Upper lobe of left lung (tissue), 6 donors: ENCODE data around the gene ACTR1A. TPM values are rescaled to one million over a fixed set of nuclear protein-coding genes. Genes with fewer than 3 reads are reported as not detected.

Experiments
- ATAC-seq, 2 donors: fragments of 200-7000 bp; cut with Tn5 transposase; one replicate each; pipeline ENCODE4 v1.9.1; 2022; ENCODE audit warnings: mild to moderate bottlenecking in 2 of 2, moderate library complexity in 2 of 2; ENCODE audit not compliant: low FRiP score in 2 of 2
- DNase-seq, 2 donors: peaks; one replicate each; pipeline ENCODE4 v3.0.0-alpha.2; 2019 to 2020
- H3K27ac ChIP-seq, 4 donors: fragments of 200-600 bp; sonication (generic); one replicate each; pipeline ENCODE4 v1.5.1; 2016 to 2019
- H3K27me3 ChIP-seq, 4 donors: fragments of 200-600 bp; sonication (generic); one replicate each; pipeline ENCODE4 v1.5.1; 2017 to 2019
- H3K36me3 ChIP-seq, 4 donors: fragments of 200-600 bp; sonication (generic); one replicate each; pipeline ENCODE4 v1.5.1; 2016 to 2019
- H3K4me1 ChIP-seq, 4 donors: fragments of 200-600 bp; sonication (generic); one replicate each; pipeline ENCODE4 v1.5.1; 2018 to 2019
- H3K4me3 ChIP-seq, 4 donors: fragments of 200-600 bp; sonication (generic); one replicate each; pipeline ENCODE4 v1.5.1; 2017 to 2019; ENCODE audit warnings: mild to moderate bottlenecking in 2 of 4, moderate library complexity in 1 of 4
- H3K9me3 ChIP-seq, 4 donors: fragments of 200-600 bp; sonication (generic); one replicate each; pipeline ENCODE4 v1.5.1; 2018 to 2019
- EP300 ChIP-seq, 4 donors: sonication (generic); formaldehyde crosslinking; IDR thresholded peaks; one replicate each; pipeline ENCODE4 v1.5.1; 2017; ENCODE audit warnings: antibody characterized with exemption in 4 of 4, control low read depth in 2 of 4
- POLR2A ChIP-seq, 4 donors: fragments of 450-650 bp; IDR thresholded peaks; one replicate each; pipeline ENCODE4 v1.5.1; 2016 to 2017; ENCODE audit warnings: antibody characterized with exemption in 4 of 4, mild to moderate bottlenecking in 2 of 4
- POLR2AphosphoS5 ChIP-seq, 2 donors: sonication (generic); formaldehyde crosslinking; IDR thresholded peaks; one replicate each; pipeline ENCODE4 v1.5.1; 2017; ENCODE audit warnings: antibody characterized with exemption in 2 of 2
- WGBS, 2 donors: methylation state at CpG; one replicate each; pipeline ENCODE4 v1.1.5; 2017 to 2018; 5-methylcytosine and 5-hydroxymethylcytosine counted together
- total RNA-seq, 6 donors: library from RNA; depleted of rRNA in 4 of 6; stranded (reverse); fragments of >200 nt in 4 of 6; gene quantifications; one replicate each; pipeline versions ENCODE4 v1.1.0 to v1.2.1, GENCODE V29; 2016 to 2021
- TF ChIP-seq, protein P1 (sequence below), 6 experiments: fragments of 450-650 bp in 4 of 6; fragments of 200-600 bp in 2 of 6; sonication (generic) in 2 of 6; IDR thresholded peaks; one replicate each; pipeline ENCODE4 v1.5.1; 2016 to 2019; ENCODE audit warnings: antibody characterized with exemption in 6 of 6
- donor health status: DM: no; HTN: no; CAD: no; lungs with moderate emphysema.
- donor health status: DM: no; HTN: yes; CAD: no; lungs with severe emphysema.

Gene ACTR1A
- total RNA-seq, 6 donors from 2014 or later, result 54.5 to 126 (median 93.2) TPM

DNA sequence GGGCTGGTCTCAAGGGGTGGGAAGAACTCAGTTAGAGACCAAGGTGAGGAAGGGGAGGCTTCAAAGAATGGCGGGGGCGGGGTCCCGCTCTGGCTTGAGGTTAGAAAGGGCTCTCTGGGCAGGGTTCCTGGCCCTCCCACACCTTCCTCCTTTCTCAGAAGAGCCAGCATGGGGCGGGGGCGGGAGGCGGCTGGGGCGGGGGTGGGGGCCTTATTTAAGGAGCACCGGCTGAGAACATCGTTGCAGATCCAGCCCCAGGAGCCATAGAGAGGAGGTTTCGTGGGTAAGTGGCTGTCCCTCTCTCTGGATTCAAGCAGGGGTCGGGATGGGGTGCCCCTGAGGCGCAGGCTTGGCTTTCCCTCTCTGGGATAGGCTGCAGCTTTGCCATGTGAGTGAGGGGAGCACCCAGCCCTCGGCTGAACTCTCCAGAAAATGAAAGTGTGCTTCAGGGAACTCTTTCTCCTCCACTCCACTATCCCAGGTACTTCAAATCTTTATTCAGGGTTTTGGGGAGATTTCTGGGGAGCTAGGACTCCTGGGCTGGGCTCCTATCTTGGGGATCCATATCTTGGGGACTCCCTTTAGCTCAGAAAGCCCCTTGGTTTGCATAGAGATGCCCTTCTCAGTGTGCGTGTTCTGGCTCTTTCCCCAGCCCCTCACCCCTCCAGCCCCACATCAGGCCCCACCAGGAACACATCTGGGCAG, 66.8 kb downstream of the ACTR1A start:
- peaks cover 22 to 47% (median 44%) of the 10 kb centered on the region in 4 donors for H3K4me1 ChIP-seq
- peak overlapping the region; percentile 17 to 91 (median 72) for H3K27ac ChIP-seq
- ATAC-seq (peak in 1 of 2 donors; percentile 6), DNase-seq (peak in 1 of 2 donors; percentile 61)
- H3K36me3 ChIP-seq, result no peaks in the 10 kb centered on the region
- TF ChIP-seq, protein P1, sequence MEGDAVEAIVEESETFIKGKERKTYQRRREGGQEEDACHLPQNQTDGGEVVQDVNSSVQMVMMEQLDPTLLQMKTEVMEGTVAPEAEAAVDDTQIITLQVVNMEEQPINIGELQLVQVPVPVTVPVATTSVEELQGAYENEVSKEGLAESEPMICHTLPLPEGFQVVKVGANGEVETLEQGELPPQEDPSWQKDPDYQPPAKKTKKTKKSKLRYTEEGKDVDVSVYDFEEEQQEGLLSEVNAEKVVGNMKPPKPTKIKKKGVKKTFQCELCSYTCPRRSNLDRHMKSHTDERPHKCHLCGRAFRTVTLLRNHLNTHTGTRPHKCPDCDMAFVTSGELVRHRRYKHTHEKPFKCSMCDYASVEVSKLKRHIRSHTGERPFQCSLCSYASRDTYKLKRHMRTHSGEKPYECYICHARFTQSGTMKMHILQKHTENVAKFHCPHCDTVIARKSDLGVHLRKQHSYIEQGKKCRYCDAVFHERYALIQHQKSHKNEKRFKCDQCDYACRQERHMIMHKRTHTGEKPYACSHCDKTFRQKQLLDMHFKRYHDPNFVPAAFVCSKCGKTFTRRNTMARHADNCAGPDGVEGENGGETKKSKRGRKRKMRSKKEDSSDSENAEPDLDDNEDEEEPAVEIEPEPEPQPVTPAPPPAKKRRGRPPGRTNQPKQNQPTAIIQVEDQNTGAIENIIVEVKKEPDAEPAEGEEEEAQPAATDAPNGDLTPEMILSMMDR (IDR thresholded peaks at IDR 0.05), result no peak
- TF ChIP-seq POLR2AphosphoS5 (IDR thresholded peaks at IDR 0.05), result no peak
- no peak for TF ChIP-seq EP300 (IDR thresholded peaks at IDR 0.05)
- TF ChIP-seq POLR2A (IDR thresholded peaks at IDR 0.05), result peak in 1 of 4 donors; percentile 35
- H3K9me3 ChIP-seq, result no peaks in the 10 kb centered on the region
- H3K27me3 ChIP-seq, result no peaks in the 10 kb centered on the region
- 7 to 29% methylated on average over 2 to 11 of the region's 14 CpGs for WGBS, 2 donors
- H3K4me3 ChIP-seq, result peak overlapping the region in 3 of 4 donors; percentile 31 to 51 (median 48)

DNA sequence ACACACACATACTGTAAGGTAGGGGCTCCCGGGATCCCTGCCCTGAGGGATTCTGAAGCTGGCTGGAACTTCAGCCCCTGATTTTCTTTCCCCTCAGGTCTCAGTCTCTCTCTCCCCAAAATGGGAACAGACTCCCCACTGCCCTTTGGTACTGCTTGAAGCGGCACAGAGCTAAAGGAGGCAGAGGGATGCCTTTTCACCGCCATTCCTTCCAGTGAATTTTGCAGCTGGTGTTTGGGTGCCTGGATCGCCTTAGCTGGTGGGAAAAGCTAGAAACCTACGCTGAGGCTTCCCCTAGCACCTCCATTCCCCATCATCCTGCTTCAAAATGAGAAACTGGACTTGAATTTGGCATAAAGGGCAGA, 67.4 kb downstream of the ACTR1A start:
- Histone ChIP-seq H3K4me3 (peak overlapping the region in 3 of 4 donors; percentile 31 to 51 (median 48)), H3K27ac (peak overlapping the region; percentile 17 to 91 (median 72)), H3K9me3 (no peaks in the 10 kb centered on the region), H3K27me3 (no peaks in the 10 kb centered on the region), H3K36me3 (no peaks in the 10 kb centered on the region), H3K4me1 (peaks cover 22 to 47% (median 43%) of the 10 kb centered on the region in 4 donors)
- no peak for DNase-seq
- 54 to 57% methylated on average over 4 to 5 of the region's 5 CpGs for WGBS, 2 donors
- TF ChIP-seq POLR2A (IDR thresholded peaks at IDR 0.05), result no peak
- TF ChIP-seq, protein P1 (IDR thresholded peaks at IDR 0.05), result no peak
- no peak for TF ChIP-seq POLR2AphosphoS5 (IDR thresholded peaks at IDR 0.05)
- TF ChIP-seq EP300 (IDR thresholded peaks at IDR 0.05), result no peak
- ATAC-seq, result no peak

DNA sequence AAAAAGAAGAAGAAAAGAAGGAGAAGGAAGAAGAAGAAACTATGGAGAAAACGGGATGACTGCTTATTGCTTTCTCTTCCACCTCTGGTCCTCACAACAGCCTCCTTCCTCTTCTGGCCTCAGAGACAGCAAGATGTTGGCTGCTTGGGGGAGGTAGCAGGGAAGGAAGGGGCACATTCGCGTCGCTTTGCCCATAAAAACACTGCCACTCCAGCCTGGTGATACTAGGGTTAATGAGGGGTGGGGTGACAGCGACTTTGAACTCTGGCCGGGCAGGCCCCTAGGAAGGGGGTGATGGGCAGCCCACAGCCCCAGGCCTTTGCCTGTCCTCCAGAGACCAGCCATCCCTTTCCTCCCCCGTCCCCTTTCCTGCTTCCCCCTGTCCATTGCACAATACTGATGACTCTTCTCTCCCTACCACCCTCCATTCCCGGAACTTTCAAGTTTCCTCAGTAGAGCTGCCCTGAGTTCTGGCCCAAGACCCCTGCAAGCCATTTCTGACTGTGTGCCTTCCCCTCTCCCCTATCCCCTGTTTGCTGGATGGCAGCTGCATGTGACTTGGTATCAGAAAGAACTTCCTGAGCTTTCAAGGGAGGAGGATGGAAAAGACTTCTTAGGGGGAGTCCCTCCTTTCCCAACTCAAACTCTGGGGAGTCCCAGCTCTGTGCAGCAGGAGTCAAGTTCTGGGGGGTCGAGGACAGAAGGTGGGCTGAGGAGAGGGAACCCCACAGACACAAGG, 67.9 kb downstream of the ACTR1A start:
- no peaks in the 10 kb centered on the region for H3K27me3 ChIP-seq
- TF ChIP-seq, protein P1 (IDR thresholded peaks at IDR 0.05), result no peak
- TF ChIP-seq POLR2AphosphoS5 (IDR thresholded peaks at IDR 0.05) (peak in 1 of 2 donors; percentile 36), POLR2A (IDR thresholded peaks at IDR 0.05) (peak in 1 of 4 donors; percentile 27)
- WGBS, 2 donors, result 29 to 32% methylated on average over 9 of the region's 9 CpGs
- H3K4me1 ChIP-seq, result peaks cover 22 to 47% (median 42%) of the 10 kb centered on the region in 4 donors
- peak overlapping the region in 1 of 4 donors; percentile 51 for H3K4me3 ChIP-seq
- ATAC-seq (peak in 1 of 2 donors; percentile 47), DNase-seq (no peak)
- no peaks in the 10 kb centered on the region for H3K36me3 ChIP-seq
- H3K27ac ChIP-seq, result peak overlapping the region; percentile 17 to 91 (median 72)
- no peaks in the 10 kb centered on the region for H3K9me3 ChIP-seq

DNA sequence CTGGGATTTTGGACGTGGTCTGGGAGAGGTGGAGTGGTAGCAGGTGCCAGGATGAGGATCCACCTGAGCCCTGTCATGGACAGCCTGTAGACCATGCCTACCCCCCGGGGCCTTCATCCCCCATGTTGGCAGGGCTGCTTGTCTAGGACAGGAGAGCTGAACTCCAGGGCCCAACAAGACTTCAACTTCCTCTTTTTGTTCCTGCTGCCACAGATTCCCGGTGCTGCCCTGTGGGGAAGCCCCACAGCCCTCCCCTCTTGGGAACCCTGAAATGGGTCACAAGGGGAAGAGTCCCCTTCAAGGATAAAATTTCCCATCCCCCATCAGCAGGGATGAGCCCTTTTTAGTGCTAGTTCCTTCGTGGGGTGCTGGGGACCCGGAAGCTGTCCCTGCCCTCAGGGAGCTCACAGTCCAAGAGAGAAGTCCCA, 68.9 kb downstream of the ACTR1A start:
- H3K9me3 ChIP-seq, result no peaks in the 10 kb centered on the region
- no peak overlapping the region for H3K4me3 ChIP-seq
- TF ChIP-seq, protein P1 (IDR thresholded peaks at IDR 0.05), result no peak
- TF ChIP-seq EP300 (IDR thresholded peaks at IDR 0.05) (no peak), POLR2AphosphoS5 (IDR thresholded peaks at IDR 0.05) (no peak), POLR2A (IDR thresholded peaks at IDR 0.05) (no peak)
- H3K27ac ChIP-seq, result peak overlapping the region in 2 of 4 donors; percentile 83 to 91
- H3K4me1 ChIP-seq, result peaks cover 22 to 47% (median 42%) of the 10 kb centered on the region in 4 donors
- 52 to 59% methylated on average over 5 of the region's 5 CpGs for WGBS, 2 donors
- DNase-seq (peak in 1 of 2 donors; percentile 56), ATAC-seq (no peak)
- no peaks in the 10 kb centered on the region for H3K36me3 ChIP-seq
- no peaks in the 10 kb centered on the region for H3K27me3 ChIP-seq
